ENCODE data around the gene NTN5.

GRCh38 chr19:48651683-48652048 is 21.2 kb downstream of the NTN5 start:
- TF ChIP-seq CTCF (IDR thresholded peaks at IDR 0.05; ENCODE audit: insufficient read depth, low read depth, low read length) (no peak), EZH2 (IDR thresholded peaks at IDR 0.05; ENCODE audit: insufficient read depth, low read length) (no peak)
